Testis (tissue), 3 donors: ENCODE results near the gene AVPR2. TPM values are rescaled to one million over a fixed set of nuclear protein-coding genes. Genes with fewer than 3 reads are reported as not detected.

Experiments
- DNase-seq: peaks from one replicate; pipeline ENCODE4 v3.0.0-alpha.2; 2019
- H3K27ac ChIP-seq, 2 donors: fragments of 200-600 bp; sonication (generic); one replicate each; pipeline ENCODE4 v1.5.1; 2019
- H3K27me3 ChIP-seq: fragments of 200-600 bp; sonication (generic); one replicate; pipeline ENCODE4 v1.5.1; 2019
- H3K36me3 ChIP-seq: fragments of 200-600 bp; sonication (generic); one replicate; pipeline ENCODE4 v1.5.1; 2017; ENCODE audit warnings: low read depth; ENCODE audit errors: missing control alignments
- H3K4me1 ChIP-seq: fragments of 200-600 bp; sonication (generic); one replicate; pipeline ENCODE4 v1.5.1; 2019
- H3K4me3 ChIP-seq, 2 donors: fragments of 200-600 bp; sonication (generic); one replicate each; pipeline ENCODE4 v1.5.1; 2017 to 2019
- H3K9me3 ChIP-seq: fragments of 200-600 bp; sonication (generic); one replicate; pipeline ENCODE4 v1.5.1; 2017
- CTCF ChIP-seq, 3 experiments: fragments of 450-650 bp in 2 of 3; fragments of 200-600 bp in 1 of 3; sonication (generic) in 1 of 3; IDR thresholded peaks; one replicate each; pipeline ENCODE4 v1.5.1; 2016 to 2019; ENCODE audit warnings: antibody characterized with exemption in 3 of 3, mild to moderate bottlenecking in 2 of 3, moderate library complexity in 1 of 3
- POLR2A ChIP-seq: fragments of 450-650 bp; IDR thresholded peaks from one replicate; pipeline ENCODE4 v1.6.1; 2017; ENCODE audit warnings: antibody characterized with exemption, mild to moderate bottlenecking, moderate library complexity
- WGBS, 2 donors: methylation state at CpG; one replicate each; pipeline ENCODE4 v1.1.5; 2018; 5-methylcytosine and 5-hydroxymethylcytosine counted together
- intact Hi-C: fragments of 100-400 bp; cut with DNase I; formaldehyde crosslinking; loops from one replicate; pipeline ENCODE4 v1.15.1; 2023; ENCODE audit warnings: low total_unique reads
- polyA plus RNA-seq: library from polyadenylated mRNA; stranded (reverse); fragments of 350-450 nt; fragmentation: Illumina TruSeq; extraction: RNeasy Lipid Tissue Mini Kit (QIAGEN cat#74804); gene quantifications from one replicate; pipeline ENCODE4 v1.2.3, GENCODE V29; 2014; ENCODE audit warnings: low read depth, low replicate concordance; ENCODE audit not compliant: insufficient read depth
- total RNA-seq, 2 donors: library from RNA; depleted of rRNA; stranded (reverse); fragments of >200 nt; gene quantifications; one replicate each; pipeline ENCODE4 v1.2.3, GENCODE V29; 2016

Gene AVPR2
- total and polyA plus RNA-seq, 3 donors from 2014 or later, result 0.74 to 1.3 (median 1.1) TPM

- Histone ChIP-seq H3K27me3 (no peaks in the 10 kb centered on the region), H3K27ac (peak overlapping the region in 1 of 2 donors; percentile 64), H3K36me3 (no peaks in the 10 kb centered on the region), H3K4me3 (peak overlapping the region in 1 of 2 donors; percentile 31), H3K9me3 (no peaks in the 10 kb centered on the region), H3K4me1 (peaks cover 13% of the 10 kb centered on the region)
- no peak for TF ChIP-seq CTCF (IDR thresholded peaks at IDR 0.05)
- TF ChIP-seq POLR2A, result no peak
- no peak for DNase-seq
- intact Hi-C loops, result no loop called here
- WGBS, 2 donors, result 59 to 64% methylated on average over 3 to 4 of the region's 4 CpGs
Measured at GRCh38 chrX:153925387-153925738, 20.9 kb downstream of the AVPR2 start.

- 22% methylated on average over 14 of the region's 59 CpGs; no CpG with 5 or more reads in 1 of the 2 donors for WGBS, 2 donors
- peaks cover 13% of the 10 kb centered on the region for H3K4me1 ChIP-seq
- intact Hi-C loops, result no loop called here
Measured at GRCh38 chrX:153925739-153926551, 21.5 kb downstream of the AVPR2 start, which contains the start of gene ARHGAP4. Gene ARHGAP4 (minus strand): TSS chrX:153926264. CDS start chrX:153926202, 62 bp downstream.

GRCh38 chrX:153926552-153926857 is 22.0 kb downstream of the AVPR2 start:
- H3K36me3 ChIP-seq, result no peaks in the 10 kb centered on the region
- no peaks in the 10 kb centered on the region for H3K9me3 ChIP-seq
- 8 to 20% methylated on average over 1 to 4 of the region's 4 CpGs for WGBS, 2 donors
- intact Hi-C loops, result no loop called here
- H3K4me1 ChIP-seq, result peaks cover 13% of the 10 kb centered on the region
- TF ChIP-seq POLR2A (no peak), CTCF (IDR thresholded peaks at IDR 0.05) (no peak)
- no peaks in the 10 kb centered on the region for H3K27me3 ChIP-seq
- no peak overlapping the region for H3K4me3 ChIP-seq
- H3K27ac ChIP-seq, result peak overlapping the region in 1 of 2 donors; percentile 64
- no peak for DNase-seq

More at GRCh38 chrX:153925739-153926551, 21.5 kb downstream of the AVPR2 start, which contains the start of gene ARHGAP4:
- H3K27me3 ChIP-seq, result no peaks in the 10 kb centered on the region
- no peak for TF ChIP-seq CTCF (IDR thresholded peaks at IDR 0.05)
- no peak for TF ChIP-seq POLR2A
- H3K4me3 ChIP-seq, result peak within 1 kb of the TSS in 1 of 2 donors; percentile 31
- peak within 1 kb of the TSS in 1 of 2 donors; percentile 88 for H3K27ac ChIP-seq
- no peak for DNase-seq
- no peaks in the 10 kb centered on the region for H3K9me3 ChIP-seq
- no peaks in the 10 kb centered on the region for H3K36me3 ChIP-seq

- 4% methylated on average over 12 of the region's 31 CpGs; no CpG with 5 or more reads in 1 of the 2 donors for WGBS, 2 donors
- H3K4me3 ChIP-seq, result peak overlapping the region; percentile 52 to 67
- H3K9me3 ChIP-seq, result no peaks in the 10 kb centered on the region
- H3K36me3 ChIP-seq, result no peaks in the 10 kb centered on the region
- peak; percentile 32 for DNase-seq
- peak overlapping the region; percentile 74 to 88 for H3K27ac ChIP-seq
- H3K4me1 ChIP-seq, result peaks cover 13% of the 10 kb centered on the region
- intact Hi-C loops, result no loop called here
- H3K27me3 ChIP-seq, result no peaks in the 10 kb centered on the region
- no peak for TF ChIP-seq POLR2A
- no peak for TF ChIP-seq CTCF (IDR thresholded peaks at IDR 0.05)
Measured at GRCh38 chrX:153926858-153927671, 22.6 kb downstream of the AVPR2 start.
